ENCODE data around the gene SFMBT2. TPM values are rescaled to one million over a fixed set of nuclear protein-coding genes. Genes with fewer than 3 reads are reported as not detected.
A peak's percentile ranks its signal among the peaks of the same experiment; 100 is the strongest.

SFMBT2 gene
- total RNA-seq, 4 donors from 2014 or later = 7.1 to 13.2 (median 9.0) TPM

DNA sequence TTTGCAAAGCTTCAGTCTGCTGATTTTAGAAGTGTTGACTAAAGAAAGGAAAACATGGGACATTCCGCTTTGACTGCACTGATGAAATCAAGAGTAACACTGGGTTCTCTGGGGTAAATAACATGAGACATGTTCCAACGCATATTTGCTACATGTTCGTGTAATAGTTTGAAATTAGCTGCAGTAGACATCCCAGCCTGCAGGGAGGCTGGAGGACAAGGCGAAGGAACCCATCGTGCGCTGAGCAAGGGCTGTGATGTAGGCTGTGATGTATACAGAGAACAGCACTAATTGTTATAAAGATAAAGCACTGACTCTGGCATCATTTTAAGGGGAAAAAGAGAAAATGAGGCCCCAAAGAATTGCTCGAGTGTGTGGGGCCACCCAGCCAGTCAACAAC is 40.3 kb downstream of the SFMBT2 start:
- H3K4me1 ChIP-seq = peaks cover 6 to 13% of the 10 kb centered on the region in 2 donors

GRCh38 chr10:7365027-7365745 is 45.6 kb downstream of the SFMBT2 start:
- Histone ChIP-seq H3K4me1 (peaks cover 4 to 7% of the 10 kb centered on the region in 2 donors), H3K9me3 (no peaks in the 10 kb centered on the region), H3K27me3 (no peaks in the 10 kb centered on the region), H3K27ac (no peak overlapping the region), H3K36me3 (peaks cover 0 to 5% of the 10 kb centered on the region in 2 donors), H3K4me3 (replicated peaks in 1 of 3) (no peak overlapping the region)
- DNase-seq = peak; percentile 60 to 61
- no peak for TF ChIP-seq POLR2A (IDR thresholded peaks at IDR 0.05)
- no peak for TF ChIP-seq CTCF (IDR thresholded peaks at IDR 0.05)
- intact Hi-C loops (cut with DNase I) = no loop called here
- whole genome bisulfite sequencing, 2 donors = 62 to 68% methylated on average over 11 of the region's 11 CpGs

More for the DNA sequence above, 40.3 kb downstream of the SFMBT2 start:
- no peak for TF ChIP-seq POLR2A (IDR thresholded peaks at IDR 0.05)
- peak in 1 of 6 experiments; percentile 15 for TF ChIP-seq CTCF (IDR thresholded peaks at IDR 0.05)
- H3K36me3 ChIP-seq = peaks cover 0 to 7% of the 10 kb centered on the region in 2 donors
- H3K9me3 ChIP-seq = no peaks in the 10 kb centered on the region
- H3K27me3 ChIP-seq = no peaks in the 10 kb centered on the region
- no peak overlapping the region for H3K4me3 ChIP-seq (replicated peaks in 1 of 3)
- no peak for DNase-seq
- intact Hi-C loops (cut with DNase I) = no loop called here
- WGBS, 2 donors = 84 to 90% methylated on average over 7 of the region's 7 CpGs
- no peak overlapping the region for H3K27ac ChIP-seq

DNA sequence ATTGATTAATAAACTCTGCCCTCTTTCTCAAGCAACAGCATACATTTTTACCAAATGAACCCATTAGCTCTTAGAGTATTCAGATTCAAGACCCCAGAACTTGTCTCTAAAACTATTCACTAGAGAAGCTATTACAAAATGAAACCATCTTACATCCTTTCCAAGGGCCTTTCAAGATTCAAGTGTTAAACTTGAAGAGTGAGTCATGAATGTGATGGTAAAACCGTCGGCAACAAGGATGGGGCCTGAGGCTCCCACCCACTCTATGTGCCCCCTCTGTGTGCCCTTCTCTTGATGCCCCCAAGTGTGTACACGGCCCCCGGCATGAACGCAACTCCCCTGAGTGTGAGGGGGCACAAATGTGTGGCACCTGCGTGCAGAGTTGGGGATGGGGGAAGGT is 46.4 kb downstream of the SFMBT2 start:
- Histone ChIP-seq H3K36me3 (peaks cover 0 to 5% of the 10 kb centered on the region in 2 donors), H3K4me3 (replicated peaks in 1 of 3) (no peak overlapping the region), H3K27me3 (no peaks in the 10 kb centered on the region), H3K9me3 (no peaks in the 10 kb centered on the region), H3K27ac (no peak overlapping the region), H3K4me1 (no peaks in the 10 kb centered on the region)
- 77 to 79% methylated on average over 6 of the region's 6 CpGs for WGBS, 2 donors
- intact Hi-C loops (cut with DNase I) = no loop called here
- DNase-seq = no peak
- TF ChIP-seq POLR2A (IDR thresholded peaks at IDR 0.05) (no peak), CTCF (IDR thresholded peaks at IDR 0.05) (no peak)

DNA sequence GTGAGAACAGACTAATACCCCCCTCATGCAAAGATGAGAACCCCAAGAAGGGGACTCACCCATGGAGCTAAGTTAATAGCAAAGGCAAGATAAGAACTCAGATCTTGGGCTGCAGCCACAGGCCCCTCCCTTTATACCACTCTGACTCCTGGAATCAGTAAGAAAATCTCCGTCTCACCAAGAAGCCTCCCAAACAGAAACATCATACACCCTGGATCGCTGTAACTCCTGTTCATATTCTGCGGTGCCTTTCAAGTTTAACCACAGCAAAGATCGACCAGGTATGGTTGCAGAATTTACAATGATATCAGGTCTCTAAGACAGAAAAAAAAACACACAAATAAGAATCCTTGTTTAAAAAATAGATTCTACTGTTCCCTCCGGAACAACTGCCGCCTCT is 47.1 kb downstream of the SFMBT2 start:
- no peaks in the 10 kb centered on the region for H3K4me1 ChIP-seq
- H3K36me3 ChIP-seq = peaks cover 0 to 5% of the 10 kb centered on the region in 2 donors
- TF ChIP-seq CTCF (IDR thresholded peaks at IDR 0.05) (no peak), POLR2A (IDR thresholded peaks at IDR 0.05) (no peak)
- DNase-seq = no peak
- intact Hi-C loops (cut with DNase I) = no loop called here
- H3K9me3 ChIP-seq = no peaks in the 10 kb centered on the region
- no peak overlapping the region for H3K27ac ChIP-seq
- H3K27me3 ChIP-seq = no peaks in the 10 kb centered on the region
- no peak overlapping the region for H3K4me3 ChIP-seq (replicated peaks in 1 of 3)
- WGBS, 2 donors = 96 to 97% methylated on average over 6 of the region's 6 CpGs

DNA sequence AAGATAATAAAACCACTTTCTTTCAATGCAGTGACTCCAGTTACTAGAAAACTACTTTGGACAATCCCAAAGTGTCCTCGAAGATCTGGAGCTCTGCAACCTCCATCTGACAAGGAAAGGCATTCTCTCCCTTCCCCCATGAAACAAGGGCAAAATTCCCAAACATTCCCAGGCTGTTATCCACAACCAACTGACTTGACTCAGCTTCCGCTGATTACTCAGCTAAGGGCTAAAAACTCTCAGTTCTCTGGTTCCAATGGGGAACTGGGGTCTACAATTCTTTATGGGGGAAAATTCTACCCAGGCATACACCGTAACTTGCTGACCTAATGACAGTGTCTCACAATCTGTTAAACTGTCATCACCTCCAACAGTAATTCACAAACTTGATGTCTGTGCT is 48.4 kb downstream of the SFMBT2 start:
- no peaks in the 10 kb centered on the region for H3K27me3 ChIP-seq
- no peak overlapping the region for H3K27ac ChIP-seq
- no peaks in the 10 kb centered on the region for H3K9me3 ChIP-seq
- intact Hi-C loops (cut with DNase I) = no loop called here
- H3K4me3 ChIP-seq (replicated peaks in 1 of 3) = no peak overlapping the region
- no peaks in the 10 kb centered on the region for H3K4me1 ChIP-seq
- peaks cover 0 to 5% of the 10 kb centered on the region in 2 donors for H3K36me3 ChIP-seq
- 95 to 100% methylated on average over 3 of the region's 3 CpGs for WGBS, 2 donors
- no peak for DNase-seq
- TF ChIP-seq POLR2A (IDR thresholded peaks at IDR 0.05) (no peak), CTCF (IDR thresholded peaks at IDR 0.05) (no peak)
